ENCODE data around the gene ASIC2.

The ASIC2 gene
- 0 reads per million in 9 experiments for total RNA-seq

GRCh38 chr17:33292981-33293867 is at the start of gene ASIC2:
ASIC2 (minus strand) TSS chr17:33293295.
- ATAC-seq (replicated peaks) (no peak), DNase-seq (no peak)
- Mint-ChIP-seq H3K4me1 (ENCODE audit: low read depth in 2 of 2) (peaks cover 5 to 9% of the 10 kb centered on the region in 2 donors), H3K27ac (no peak within 1 kb of the TSS), H3K9me3 (no peaks in the 10 kb centered on the region), H3K27me3 (peaks cover 40 to 66% of the 10 kb centered on the region in 2 donors), H3K36me3 (ENCODE audit: insufficient read depth) (peaks cover 2% of the 10 kb centered on the region), H3K4me3 (peak within 1 kb of the TSS; percentile 8 to 64)

- H3K36me3 Mint-ChIP-seq (ENCODE audit: insufficient read depth): no peaks in the 10 kb centered on the region
- no peak for ATAC-seq (replicated peaks)
- H3K4me3 Mint-ChIP-seq: no peak overlapping the region
- H3K27me3 Mint-ChIP-seq: peaks cover 28 to 32% of the 10 kb centered on the region in 2 donors
- no peak for DNase-seq
- H3K4me1 Mint-ChIP-seq (ENCODE audit: low read depth in 2 of 2): no peaks in the 10 kb centered on the region
- H3K9me3 Mint-ChIP-seq: no peaks in the 10 kb centered on the region
- no peak overlapping the region for H3K27ac Mint-ChIP-seq
These were observed 48.9 kb upstream of the ASIC2 start for GRCh38 chr17:33342025-33342424.

- Mint-ChIP-seq H3K36me3 (ENCODE audit: insufficient read depth) (no peaks in the 10 kb centered on the region), H3K9me3 (no peaks in the 10 kb centered on the region)
- DNase-seq: no peak
These were observed 45.1 kb upstream of the ASIC2 start for GRCh38 chr17:33338242-33338641.

DNA sequence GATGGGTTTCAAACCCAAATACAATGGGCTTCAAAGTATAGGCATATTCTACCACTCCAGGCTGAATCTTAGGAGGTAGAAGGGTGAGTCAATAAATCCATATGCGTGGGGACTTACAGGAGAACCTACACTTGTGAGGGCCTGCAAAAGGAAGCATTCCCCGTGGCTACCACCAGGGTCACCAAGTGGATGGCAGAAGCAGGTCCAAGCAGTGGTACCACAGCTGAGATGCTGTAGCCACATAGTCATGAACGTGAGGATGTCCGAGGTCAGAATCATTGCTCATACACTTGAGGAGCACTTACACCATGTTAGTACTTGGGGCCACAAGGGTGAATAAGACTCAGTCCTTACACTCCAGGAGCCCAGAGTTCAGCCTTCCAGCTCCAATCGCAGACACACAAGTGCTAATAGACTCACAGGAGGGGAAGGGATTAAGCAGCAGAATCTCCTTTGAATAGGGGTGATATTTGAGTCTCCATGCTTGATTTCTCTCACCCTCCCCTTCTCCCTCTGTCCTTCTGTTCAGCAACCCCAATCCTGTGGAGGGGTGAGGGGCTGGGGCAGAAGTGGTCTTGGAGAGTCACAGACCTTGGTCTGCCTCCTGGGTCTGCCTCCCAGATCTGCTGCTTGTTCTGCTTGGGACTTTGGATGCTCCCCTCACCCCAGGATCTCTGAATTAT is 42.5 kb upstream of the ASIC2 start:
- no peaks in the 10 kb centered on the region for H3K9me3 Mint-ChIP-seq
- DNase-seq (no peak), ATAC-seq (replicated peaks) (no peak)
- H3K36me3 Mint-ChIP-seq (ENCODE audit: insufficient read depth): no peaks in the 10 kb centered on the region
- H3K4me1 Mint-ChIP-seq (ENCODE audit: low read depth in 2 of 2): no peaks in the 10 kb centered on the region
- H3K27ac Mint-ChIP-seq: no peak overlapping the region
- peaks cover 18 to 30% of the 10 kb centered on the region in 2 donors for H3K27me3 Mint-ChIP-seq
- no peak overlapping the region for H3K4me3 Mint-ChIP-seq

More at GRCh38 chr17:33338242-33338641, 45.1 kb upstream of the ASIC2 start:
- no peaks in the 10 kb centered on the region for H3K4me1 Mint-ChIP-seq (ENCODE audit: low read depth in 2 of 2)
- no peak overlapping the region for H3K27ac Mint-ChIP-seq
- H3K4me3 Mint-ChIP-seq: no peak overlapping the region
- ATAC-seq (replicated peaks): no peak
- H3K27me3 Mint-ChIP-seq: peaks cover 20 to 32% of the 10 kb centered on the region in 2 donors

GRCh38 chr17:33334703-33335102 is 41.6 kb upstream of the ASIC2 start:
- Mint-ChIP-seq H3K4me3 (no peak overlapping the region), H3K27me3 (peaks cover 18 to 36% of the 10 kb centered on the region in 2 donors), H3K27ac (no peak overlapping the region), H3K4me1 (ENCODE audit: low read depth in 2 of 2) (no peaks in the 10 kb centered on the region), H3K9me3 (no peaks in the 10 kb centered on the region), H3K36me3 (ENCODE audit: insufficient read depth) (no peaks in the 10 kb centered on the region)
- no peak for DNase-seq
- ATAC-seq (replicated peaks): no peak

DNA sequence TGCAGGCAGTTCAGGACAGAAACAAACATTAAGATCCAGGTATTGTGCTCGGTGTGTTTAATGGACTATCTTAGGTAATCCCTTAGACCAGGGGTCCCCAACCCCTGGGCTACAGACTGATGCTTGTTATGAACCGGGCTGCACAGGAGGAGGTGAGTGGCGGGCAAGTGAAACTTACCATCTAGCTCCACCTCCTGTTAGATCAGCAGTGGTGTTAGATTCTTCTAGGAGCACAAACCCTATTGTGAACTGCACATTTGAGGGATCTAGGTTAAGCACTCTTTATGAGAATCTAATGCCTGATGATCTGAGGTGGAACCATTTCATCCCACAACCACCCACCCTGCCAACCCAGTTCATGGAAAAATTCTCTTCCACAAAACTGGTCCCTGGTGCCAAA is 37.8 kb upstream of the ASIC2 start:
- Mint-ChIP-seq H3K4me1 (ENCODE audit: low read depth in 2 of 2) (no peaks in the 10 kb centered on the region), H3K4me3 (no peak overlapping the region), H3K27me3 (peaks cover 9 to 19% of the 10 kb centered on the region in 2 donors), H3K9me3 (no peaks in the 10 kb centered on the region), H3K27ac (no peak overlapping the region), H3K36me3 (ENCODE audit: insufficient read depth) (no peaks in the 10 kb centered on the region)
- DNase-seq (no peak), ATAC-seq (replicated peaks) (no peak)

DNA sequence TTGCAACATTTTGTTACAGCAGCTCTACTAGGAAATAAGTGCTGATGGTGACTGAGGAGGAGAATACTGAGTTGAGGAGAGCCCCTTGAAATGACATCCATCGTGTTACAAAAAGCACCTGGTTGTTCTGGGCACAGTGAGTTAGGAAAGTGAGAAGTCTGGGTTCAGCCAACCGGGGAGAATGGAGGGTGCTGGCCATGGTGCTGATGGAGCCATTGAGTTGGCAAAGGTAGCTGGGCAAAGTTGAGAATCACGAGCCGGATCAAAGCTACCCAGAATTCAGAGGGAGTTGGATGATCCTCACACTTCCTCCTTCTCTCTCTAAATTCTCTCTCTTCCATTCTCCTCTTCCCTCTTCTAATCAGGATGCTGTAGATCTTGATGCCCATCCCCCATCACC is 35.0 kb upstream of the ASIC2 start:
- Mint-ChIP-seq H3K27ac (no peak overlapping the region), H3K4me1 (ENCODE audit: low read depth in 2 of 2) (no peaks in the 10 kb centered on the region), H3K36me3 (ENCODE audit: insufficient read depth) (no peaks in the 10 kb centered on the region), H3K4me3 (no peak overlapping the region), H3K9me3 (peaks cover 0 to 8% of the 10 kb centered on the region in 2 donors), H3K27me3 (peaks cover 20 to 24% of the 10 kb centered on the region in 2 donors)
- DNase-seq (no peak), ATAC-seq (replicated peaks) (no peak)

DNA sequence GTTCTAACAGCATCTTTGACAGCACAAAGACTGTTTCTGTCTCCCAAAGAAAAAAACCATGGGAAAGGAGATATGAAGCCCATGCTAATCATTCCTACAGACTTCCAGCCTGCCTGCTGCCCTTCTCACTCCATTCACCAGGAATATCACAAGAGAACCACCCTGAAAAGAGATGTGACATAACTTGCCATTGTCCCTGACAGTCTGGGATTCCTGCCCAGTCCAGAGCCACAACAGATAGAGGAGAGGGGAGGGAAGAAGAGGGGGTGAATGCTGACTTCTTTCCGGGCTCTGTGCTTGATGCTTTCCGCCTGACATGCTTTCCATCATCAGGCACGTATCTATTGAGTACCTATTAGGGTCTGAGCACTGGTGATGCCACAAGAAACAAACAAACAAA is 31.6 kb upstream of the ASIC2 start:
- ATAC-seq (replicated peaks) (no peak), DNase-seq (no peak)
- Mint-ChIP-seq H3K27me3 (peaks cover 15 to 26% of the 10 kb centered on the region in 2 donors), H3K4me1 (ENCODE audit: low read depth in 2 of 2) (no peaks in the 10 kb centered on the region), H3K4me3 (no peak overlapping the region), H3K9me3 (peaks cover 0 to 8% of the 10 kb centered on the region in 2 donors), H3K27ac (no peak overlapping the region), H3K36me3 (ENCODE audit: insufficient read depth) (no peaks in the 10 kb centered on the region)

DNA sequence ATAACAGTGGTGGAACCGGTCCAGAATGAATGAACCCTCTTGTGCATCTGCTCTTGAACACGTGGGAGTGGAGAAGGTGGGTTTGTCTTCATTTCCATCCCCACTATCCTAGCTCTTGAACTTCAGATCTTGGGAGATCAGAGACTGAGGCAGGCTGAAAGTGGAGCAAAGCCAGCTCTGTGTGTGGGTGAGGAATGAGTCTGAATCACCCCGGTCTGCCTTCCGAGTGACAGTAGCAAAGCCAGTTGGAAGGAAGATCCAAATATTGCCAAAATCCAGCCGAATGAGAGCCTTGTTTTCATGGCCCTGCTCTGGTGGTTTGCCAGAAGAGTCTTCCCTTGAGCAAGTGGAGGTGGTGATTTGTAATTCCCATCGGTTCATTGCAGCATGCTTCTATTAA is 29.0 kb upstream of the ASIC2 start:
- peaks cover 24 to 39% of the 10 kb centered on the region in 2 donors for H3K27me3 Mint-ChIP-seq
- no peaks in the 10 kb centered on the region for H3K4me1 Mint-ChIP-seq (ENCODE audit: low read depth in 2 of 2)
- DNase-seq (no peak), ATAC-seq (replicated peaks) (no peak)
- no peaks in the 10 kb centered on the region for H3K36me3 Mint-ChIP-seq (ENCODE audit: insufficient read depth)
- H3K27ac Mint-ChIP-seq: no peak overlapping the region
- H3K9me3 Mint-ChIP-seq: peaks cover 0 to 8% of the 10 kb centered on the region in 2 donors
- H3K4me3 Mint-ChIP-seq: no peak overlapping the region

GRCh38 chr17:33318241-33318640 is 25.1 kb upstream of the ASIC2 start:
- Mint-ChIP-seq H3K36me3 (ENCODE audit: insufficient read depth) (no peaks in the 10 kb centered on the region), H3K27ac (no peak overlapping the region), H3K4me1 (ENCODE audit: low read depth in 2 of 2) (peaks cover 0 to 5% of the 10 kb centered on the region in 2 donors), H3K27me3 (peaks cover 9 to 32% of the 10 kb centered on the region in 2 donors), H3K9me3 (no peaks in the 10 kb centered on the region), H3K4me3 (no peak overlapping the region)
- no peak for DNase-seq
- no peak for ATAC-seq (replicated peaks)

DNA sequence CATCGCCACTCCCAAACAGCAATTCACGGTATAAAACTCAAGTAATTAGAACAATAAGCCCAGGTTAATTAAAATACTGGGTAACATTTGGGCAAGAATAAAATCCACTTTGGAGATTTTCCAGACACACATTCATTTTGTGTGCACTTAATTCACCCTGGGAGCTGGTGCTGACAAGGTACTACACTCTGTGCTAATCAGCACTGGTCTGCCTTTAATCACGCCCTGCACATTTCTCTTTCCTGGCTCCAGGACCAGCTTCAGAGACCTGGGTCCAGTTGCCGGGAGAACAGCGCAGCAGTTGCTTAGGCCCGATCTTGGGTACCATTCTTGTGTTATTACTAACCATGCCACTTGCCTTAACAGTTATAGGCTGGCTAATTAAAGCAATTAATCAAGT is 23.7 kb upstream of the ASIC2 start:
- no peak for DNase-seq
- no peak for ATAC-seq (replicated peaks)
- Mint-ChIP-seq H3K27ac (no peak overlapping the region), H3K27me3 (peaks cover 18 to 26% of the 10 kb centered on the region in 2 donors), H3K36me3 (ENCODE audit: insufficient read depth) (no peaks in the 10 kb centered on the region), H3K4me3 (no peak overlapping the region), H3K4me1 (ENCODE audit: low read depth in 2 of 2) (peaks cover 0 to 5% of the 10 kb centered on the region in 2 donors), H3K9me3 (no peaks in the 10 kb centered on the region)

DNA sequence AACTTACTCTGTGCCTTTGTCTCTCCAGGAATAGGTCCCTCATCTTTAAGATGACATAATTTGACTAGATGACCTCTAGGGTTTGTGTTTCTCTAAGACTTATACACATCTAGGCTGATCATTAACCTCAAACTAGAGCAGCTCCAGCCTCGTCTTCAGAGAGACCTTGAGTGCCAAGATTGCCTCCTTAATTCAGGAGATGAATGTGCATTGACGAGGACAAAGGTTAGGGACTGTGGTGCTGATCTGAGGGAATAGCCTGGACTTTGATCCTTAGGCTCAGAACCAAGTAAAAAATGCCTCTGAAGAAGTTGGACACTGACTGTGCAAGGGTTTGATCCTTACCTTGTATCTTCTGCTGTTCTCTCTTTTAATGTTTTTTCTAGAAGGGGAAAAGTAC is 17.2 kb upstream of the ASIC2 start:
- no peak overlapping the region for H3K4me3 Mint-ChIP-seq
- ATAC-seq (replicated peaks) (no peak), DNase-seq (no peak)
- H3K4me1 Mint-ChIP-seq (ENCODE audit: low read depth in 2 of 2): peaks cover 0 to 5% of the 10 kb centered on the region in 2 donors
- H3K27ac Mint-ChIP-seq: no peak overlapping the region
- H3K9me3 Mint-ChIP-seq: peaks cover 0 to 2% of the 10 kb centered on the region in 2 donors
- H3K27me3 Mint-ChIP-seq: peaks cover 35 to 40% of the 10 kb centered on the region in 2 donors
- no peaks in the 10 kb centered on the region for H3K36me3 Mint-ChIP-seq (ENCODE audit: insufficient read depth)

DNA sequence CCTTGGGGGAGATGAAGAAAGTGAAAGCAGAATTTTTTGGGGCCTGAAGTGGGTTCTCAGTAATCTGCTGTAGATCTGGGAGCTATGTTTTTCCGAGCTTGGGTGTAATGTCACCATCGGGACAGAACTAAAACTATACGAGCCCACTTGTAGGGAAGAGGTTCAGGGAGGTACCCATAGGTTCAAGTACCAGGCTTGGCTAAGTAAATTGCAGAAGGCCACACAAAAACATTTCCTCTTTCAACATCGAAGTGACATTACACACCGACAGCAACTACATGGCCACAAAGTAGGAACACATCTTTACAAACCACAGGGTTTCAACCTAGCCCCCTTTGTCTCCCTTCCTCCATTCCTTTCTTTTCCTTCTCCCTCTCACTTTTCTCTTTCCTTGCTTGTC is 10.2 kb upstream of the ASIC2 start:
- ATAC-seq (replicated peaks) (no peak), DNase-seq (no peak)
- Mint-ChIP-seq H3K36me3 (ENCODE audit: insufficient read depth) (no peaks in the 10 kb centered on the region), H3K27ac (no peak overlapping the region), H3K9me3 (peaks cover 0 to 7% of the 10 kb centered on the region in 2 donors), H3K27me3 (peaks cover 17 to 37% of the 10 kb centered on the region in 2 donors), H3K4me1 (ENCODE audit: low read depth in 2 of 2) (peaks cover 4 to 17% of the 10 kb centered on the region in 2 donors), H3K4me3 (no peak overlapping the region)
